OCI-LY3 (cell line): Measurements from ENCODE around the gene C16orf92.

ENCODE experiments used
- CTCF ChIP-seq: fragments of 200-600, 300-600 bp; sonication (generic); IDR thresholded peaks from 2 replicates; pipeline ENCODE4 v1.5.1; 2014; ENCODE audit warnings: antibody characterized with exemption, low read length, low read depth
- EZH2phosphoT487 ChIP-seq: fragments of 200-600 bp; shearing (Covaris generic); IDR thresholded peaks from 2 replicates; pipeline ENCODE4 v1.6.1; 2018; ENCODE audit warnings: antibody characterized with exemption, mixed run types, low read depth

- TF ChIP-seq CTCF (no peak), EZH2phosphoT487 (no peak)
Observed at GRCh38 chr16:30065102-30065942, 42.3 kb downstream of the C16orf92 start, which contains the start of gene ALDOA.
